Activated CD4-positive, alpha-beta T cell treated with anti-CD3 and anti-CD28 coated beads for 4 hours (primary cell): ENCODE results near the gene SLC43A2.

Experiments
- DNase-seq, 2 donors: peaks; one replicate each; pipeline ENCODE4 v3.0.0-alpha.2; 2020

SLC43A2 gene

GRCh38 chr17:1621273-1621954 lies 7.2 kb downstream of the SLC43A2 start:
- no peak for DNase-seq

DNA sequence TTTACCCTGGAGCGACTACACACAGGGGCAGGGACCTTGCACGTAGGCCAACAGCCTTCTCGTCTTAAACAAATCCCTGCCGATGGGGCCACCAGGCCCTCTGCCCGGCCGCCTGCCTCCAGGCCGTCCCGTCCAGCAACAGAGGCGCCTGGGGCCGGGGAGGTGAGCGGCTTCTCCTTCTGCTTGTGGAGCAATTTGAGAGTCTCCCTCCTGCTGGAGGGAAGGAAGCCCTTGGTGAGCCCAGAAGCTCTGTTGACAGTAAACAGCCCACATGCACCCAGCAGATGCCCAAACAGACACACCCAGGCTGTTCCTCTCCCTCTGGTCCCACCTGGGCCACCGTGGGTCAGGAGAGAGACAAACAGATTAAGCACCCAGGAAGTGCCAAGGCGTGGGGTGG lies 8.1 kb downstream of the SLC43A2 start:
- no peak for DNase-seq

- DNase-seq, result no peak
Observed at GRCh38 chr17:1617620-1618174, 10.9 kb downstream of the SLC43A2 start.

GRCh38 chr17:1616101-1616500 lies 12.5 kb downstream of the SLC43A2 start:
- no peak for DNase-seq

DNA sequence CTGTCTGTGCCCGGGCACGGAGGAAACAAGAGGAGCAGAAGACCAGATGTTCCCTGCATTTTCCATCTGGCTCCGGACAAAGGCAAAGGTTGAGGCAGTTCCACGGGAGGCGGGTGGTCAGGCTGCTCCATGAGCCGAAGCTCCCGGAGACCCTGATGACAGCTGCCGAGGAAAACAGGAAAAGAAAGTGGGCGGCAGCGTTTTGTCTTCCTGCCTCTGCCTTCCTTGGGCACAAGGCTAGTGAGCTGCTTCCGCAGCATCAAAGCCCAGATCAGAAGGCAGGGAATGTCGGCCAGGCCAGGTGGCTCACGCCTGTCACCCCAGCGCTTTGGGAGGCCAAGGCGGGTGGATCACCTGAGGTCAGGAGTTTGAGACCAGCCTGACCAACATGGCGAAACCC lies 16.2 kb downstream of the SLC43A2 start:
- DNase-seq, result no peak

DNA sequence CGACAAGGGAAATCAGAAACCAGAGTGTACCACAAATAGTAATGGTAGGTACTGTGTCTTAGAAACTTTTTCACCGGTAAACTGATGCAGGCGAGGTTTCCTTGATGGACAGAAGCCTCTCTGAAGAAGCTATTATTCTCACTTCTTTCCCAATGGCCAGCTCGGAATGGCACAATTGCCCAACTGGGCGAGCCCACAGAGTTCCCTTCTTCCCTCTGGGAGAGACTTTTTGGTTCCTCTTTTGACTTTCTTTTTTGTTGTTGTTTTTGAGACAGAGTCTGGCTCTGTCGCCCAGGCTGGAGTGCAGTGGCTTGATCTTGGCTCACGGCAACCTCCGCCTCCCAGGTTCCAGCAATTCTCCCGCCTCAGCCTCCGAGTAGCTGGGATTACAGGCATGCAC lies 16.9 kb downstream of the SLC43A2 start:
- no peak for DNase-seq

GRCh38 chr17:1608676-1609075 lies 20.0 kb downstream of the SLC43A2 start:
- no peak for DNase-seq

GRCh38 chr17:1607971-1608320 lies 20.7 kb downstream of the SLC43A2 start:
- DNase-seq, result no peak

DNA sequence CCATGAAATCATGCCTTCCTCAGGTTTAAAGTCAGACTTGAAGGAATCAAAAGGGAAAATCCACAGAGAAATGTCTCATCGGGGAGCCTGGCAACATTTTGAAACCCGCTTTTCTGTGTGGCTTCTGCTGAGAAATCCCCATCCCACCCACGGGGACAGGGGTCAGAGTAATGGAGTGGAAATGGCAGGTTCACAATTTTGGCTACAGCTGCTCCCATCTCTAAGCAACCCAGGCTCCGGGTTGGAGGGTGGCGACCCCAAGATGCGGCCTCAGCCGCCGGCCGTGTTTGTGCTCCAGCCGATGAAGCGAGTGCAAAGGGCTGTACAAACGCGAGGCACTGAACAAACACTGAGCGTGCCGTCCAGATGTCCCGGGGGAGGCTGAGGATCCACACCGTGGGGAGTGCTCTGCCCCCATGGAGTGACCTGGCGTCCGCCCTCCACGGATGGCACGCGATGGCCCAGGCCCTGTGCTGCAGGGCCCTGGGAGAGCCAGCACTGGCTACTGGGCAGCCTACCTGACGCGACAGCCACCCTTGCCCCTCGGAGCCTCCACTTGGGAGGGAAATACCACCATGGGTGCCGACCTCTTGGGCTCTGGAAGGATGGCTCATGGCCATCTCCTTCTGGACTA lies 22.2 kb downstream of the SLC43A2 start:
- DNase-seq, result no peak

DNA sequence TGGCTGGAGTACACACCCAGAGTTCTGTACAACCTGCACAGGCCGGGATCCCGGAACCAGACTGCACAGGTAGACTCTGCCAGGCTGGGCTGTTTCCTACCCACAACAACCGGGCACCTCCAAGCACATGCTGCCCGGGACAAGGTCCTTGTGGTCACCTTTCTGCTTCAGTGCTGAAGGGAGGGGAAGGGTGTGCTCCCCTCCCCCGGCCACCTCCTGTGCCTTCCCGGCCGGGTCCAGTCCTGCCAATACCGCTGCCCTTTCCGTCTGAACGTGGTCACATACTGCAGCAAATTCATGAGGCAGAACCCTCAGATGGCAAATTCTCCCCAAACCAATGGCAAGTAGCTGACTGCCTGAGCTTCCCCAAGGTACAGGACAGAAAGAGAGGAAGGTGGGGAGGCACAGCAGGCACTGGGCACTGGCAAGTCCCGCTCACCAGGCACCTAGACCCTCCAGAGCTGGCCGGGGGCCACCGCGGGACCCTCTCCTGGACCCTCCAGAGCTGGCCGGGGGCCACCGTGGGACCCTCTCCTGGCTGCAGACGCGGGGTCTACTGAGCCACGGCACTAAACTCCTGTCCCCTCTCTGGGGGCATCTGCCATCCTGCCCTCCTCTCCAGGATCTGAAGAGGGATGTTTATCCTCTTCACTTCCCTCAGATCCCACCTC lies 22.8 kb downstream of the SLC43A2 start:
- no peak for DNase-seq

GRCh38 chr17:1604831-1605528 lies 23.7 kb downstream of the SLC43A2 start:
- no peak for DNase-seq

DNA sequence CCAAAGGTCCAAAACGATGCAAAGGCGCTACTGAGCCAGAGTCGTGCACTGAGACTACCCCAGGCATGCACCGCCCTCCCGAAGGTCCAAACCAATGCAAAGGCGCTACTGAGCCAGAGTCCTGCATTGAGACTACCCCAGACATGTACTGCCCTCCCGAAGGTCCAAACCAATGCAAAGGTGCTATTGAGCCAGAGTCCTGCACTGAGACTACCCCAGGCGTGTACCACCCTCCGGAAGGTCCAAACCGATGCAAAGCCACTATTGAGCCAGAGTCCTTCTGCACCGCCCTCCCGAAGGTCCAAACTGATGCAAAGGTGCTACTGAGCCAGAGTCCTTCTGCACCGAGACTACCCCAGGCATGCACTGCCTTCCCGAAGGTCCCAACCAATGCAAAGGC lies 27.1 kb downstream of the SLC43A2 start:
- no peak for DNase-seq

DNA sequence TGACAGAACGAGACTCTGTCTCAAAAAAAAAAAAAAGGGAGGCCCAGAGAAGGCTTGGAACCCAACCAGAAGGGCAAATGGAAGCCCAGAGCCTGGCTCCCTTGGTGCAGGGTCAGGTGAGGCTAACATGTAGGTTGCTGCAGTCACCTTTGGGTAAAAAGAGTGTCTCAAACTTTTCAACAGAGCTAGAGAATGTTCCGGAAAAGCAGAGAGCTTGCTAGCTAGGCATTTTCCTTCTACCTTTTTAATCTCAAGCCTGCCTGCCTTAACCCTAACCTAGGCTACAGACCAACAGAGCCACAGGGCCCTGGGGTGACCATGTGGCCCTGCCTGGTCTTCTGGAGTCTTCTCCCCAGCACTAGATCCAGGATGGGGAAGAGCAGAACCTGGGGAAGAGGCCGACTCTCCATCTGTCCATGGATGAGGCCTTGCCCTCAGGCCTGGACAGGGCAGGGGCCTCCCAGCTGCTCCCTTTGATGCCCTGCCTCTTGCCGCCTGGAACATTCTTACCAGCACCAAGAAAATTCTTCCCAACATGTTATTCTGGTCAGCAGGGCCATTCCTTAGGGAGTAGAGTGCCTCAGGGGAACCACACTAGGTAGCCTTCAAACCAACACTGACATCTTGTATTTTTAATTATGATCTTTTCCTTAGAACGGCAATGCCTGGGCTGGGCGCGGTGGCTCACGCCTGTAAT lies 30.1 kb downstream of the SLC43A2 start:
- DNase-seq, result no peak

DNA sequence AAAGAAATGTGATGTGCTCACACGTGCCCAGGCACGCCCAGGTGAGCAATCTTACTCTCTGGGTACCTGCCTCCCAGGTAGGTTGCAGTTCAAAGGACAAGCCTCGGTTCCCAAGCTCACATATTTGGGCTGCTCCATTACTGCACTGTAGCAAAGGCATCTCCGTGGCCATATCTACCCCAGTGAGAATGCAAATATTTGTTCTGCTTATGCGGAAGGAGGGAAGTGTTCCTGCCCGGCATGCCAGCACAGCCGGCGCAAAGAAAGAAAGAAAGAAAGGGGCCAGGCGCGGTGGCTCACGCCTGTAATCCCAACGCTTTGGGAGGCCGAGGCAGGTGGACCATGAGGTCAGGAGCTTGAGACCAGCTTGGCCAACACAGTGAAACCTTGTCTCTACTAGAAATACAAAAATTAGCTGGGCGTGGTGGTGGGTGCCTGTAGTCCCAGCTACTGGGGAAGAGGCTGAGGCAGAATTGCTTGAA lies 30.7 kb downstream of the SLC43A2 start:
- no peak for DNase-seq

- no peak for DNase-seq
Observed at GRCh38 chr17:1593630-1593931, 35.1 kb downstream of the SLC43A2 start.

- no peak for DNase-seq
Observed at GRCh38 chr17:1592751-1593629, 35.6 kb downstream of the SLC43A2 start.

DNA sequence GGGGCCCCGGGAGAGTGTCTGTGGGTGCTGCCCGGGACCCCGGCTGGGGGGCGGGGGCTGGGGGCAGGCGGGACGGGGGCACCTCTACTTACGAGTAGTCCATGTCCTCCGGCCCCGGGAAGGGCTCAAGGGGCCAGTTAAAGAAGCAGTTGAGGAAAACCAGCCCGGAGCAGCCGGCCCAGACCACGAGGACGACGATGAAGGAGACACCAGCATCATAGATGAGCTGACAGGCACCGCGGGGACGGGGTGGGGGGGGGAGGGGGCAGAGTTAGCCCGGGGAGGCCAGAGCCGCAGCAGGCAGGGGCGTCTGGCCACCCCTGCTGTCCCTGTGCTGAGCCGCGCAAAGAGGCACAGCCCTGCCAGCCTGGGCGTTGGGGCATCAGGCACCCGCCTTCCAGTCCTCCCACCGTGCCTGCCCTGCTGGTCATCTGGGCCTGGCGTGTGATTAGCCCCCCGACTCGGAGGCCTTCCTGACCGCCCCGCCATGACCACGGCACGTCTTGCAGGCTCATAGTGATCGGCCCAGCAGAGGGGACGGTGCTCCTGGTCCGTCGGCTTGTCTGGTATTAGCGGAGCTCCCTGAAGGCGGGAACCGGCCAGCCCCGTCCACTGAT lies 37.1 kb downstream of the SLC43A2 start:
- no peak for DNase-seq

DNA sequence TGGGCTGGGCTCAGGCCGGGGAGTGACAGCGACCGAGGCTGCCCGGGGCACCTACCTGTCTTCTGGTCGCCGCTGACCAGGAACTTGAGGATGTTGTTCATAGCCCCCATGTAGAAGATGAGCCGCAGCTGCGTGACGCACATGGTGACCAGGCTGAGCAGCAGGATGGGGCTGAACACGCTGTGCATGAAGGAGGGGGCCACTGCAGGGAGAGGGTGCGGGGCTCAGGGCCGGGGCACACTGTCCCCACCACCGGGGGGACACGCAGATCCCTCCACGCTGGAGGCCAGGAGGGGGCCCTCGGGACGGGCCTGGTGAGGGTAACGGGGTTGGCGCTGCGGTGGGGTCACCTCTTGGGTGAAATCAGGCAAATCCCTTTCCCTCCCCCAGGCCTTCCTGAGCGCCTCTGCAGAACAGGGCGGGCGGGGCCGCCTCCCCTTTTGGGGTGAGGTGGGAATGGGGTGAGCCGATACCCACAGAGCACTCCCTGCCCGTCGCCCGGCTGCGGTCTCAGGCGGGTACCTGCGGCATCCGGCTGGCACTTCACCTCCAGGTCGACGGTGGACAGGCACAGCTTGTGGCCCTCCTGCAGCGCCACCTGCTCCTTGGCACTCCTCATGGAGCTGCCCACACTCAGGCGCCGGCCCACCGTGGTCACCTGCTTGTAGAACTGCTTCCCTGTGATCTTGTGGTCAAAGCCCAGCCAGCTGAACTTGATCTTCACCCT lies 37.7 kb downstream of the SLC43A2 start:
- no peak for DNase-seq

DNA sequence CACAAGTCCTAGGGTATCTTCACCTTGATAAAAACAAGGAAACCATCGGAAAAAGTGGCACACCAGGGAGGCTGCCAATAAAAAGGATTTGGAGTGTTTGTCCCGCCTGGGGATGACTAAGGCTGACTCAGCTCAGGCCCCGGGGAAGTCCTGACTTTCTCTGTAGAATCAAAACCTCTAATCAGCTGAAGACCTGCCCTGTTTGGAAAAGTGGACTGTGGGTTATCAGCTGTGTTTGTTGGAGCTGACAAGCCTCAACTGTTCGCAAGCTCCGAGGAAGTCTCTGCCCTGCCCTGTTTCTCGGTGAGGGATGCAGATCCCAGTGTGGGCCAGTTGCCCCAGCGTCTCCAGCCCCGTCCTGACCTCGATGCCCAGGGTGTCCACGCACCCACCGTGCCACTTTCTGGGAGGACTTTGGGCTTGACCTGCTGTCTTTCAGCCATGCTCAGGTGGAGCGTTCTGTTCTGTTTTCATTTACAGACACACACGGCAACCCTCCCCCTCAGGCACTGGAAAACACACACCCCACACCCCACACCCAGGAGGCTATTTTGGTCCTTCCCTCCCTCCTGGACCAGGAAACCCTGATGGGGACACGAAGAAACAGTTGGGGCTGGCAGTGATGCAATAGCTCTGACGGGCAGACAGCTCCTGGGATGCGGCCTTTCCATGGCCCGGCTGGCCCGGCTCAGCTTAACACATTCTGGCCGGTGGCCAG lies 38.4 kb downstream of the SLC43A2 start:
- no peak for DNase-seq
